Panc1 (cell line): ENCODE measurements around the gene CFAP100. TPM values are rescaled to one million over a fixed set of nuclear protein-coding genes. Genes with fewer than 3 reads are reported as not detected.

Source experiments
- ATAC-seq: fragments of 200-7000 bp; cut with Tn5 transposase; 2 replicates; pipeline ENCODE4 v1.9.1; 2020; ENCODE audit warnings: mild to moderate bottlenecking, moderate library complexity
- BruUV-seq: library from RNA; stranded (reverse); fragments of 400-500 nt; replicated peaks from 2 replicates; lab custom pipeline; 2021; lab: Mats Ljungman, UMichigan
- CTCF ChIA-PET: fragments of 300-600 bp; sonication (Branson Sonifier 250); formaldehyde crosslinking; loops from one replicate; lab custom pipeline; 2022; ENCODE audit warnings: antibody characterized with exemption; lab: Charles Lee
- POLR2A ChIA-PET: fragments of 300-600 bp; sonication (Branson Sonifier 250); formaldehyde crosslinking; loops from one replicate; lab custom pipeline; 2022; ENCODE audit warnings: antibody characterized with exemption; lab: Charles Lee
- DNase-seq: peaks from one replicate; pipeline ENCODE4 v3.0.0-alpha.2; 2010; ENCODE audit warnings: low read depth, low spot score
- H3K27ac ChIP-seq: 2 replicates; pipeline ENCODE4 v1.5.1; 2011; ENCODE audit warnings: mild to moderate bottlenecking, low read length, inconsistent platforms
- H3K27me3 ChIP-seq: fragments of 200-500 bp; sonication (Bioruptor generic); 2 replicates; pipeline ENCODE4 v1.6.0; 2014; ENCODE audit warnings: low read length, inconsistent platforms; ENCODE audit not compliant: control insufficient read depth, insufficient read depth
- H3K36me3 ChIP-seq: fragments of 200-500 bp; sonication (Bioruptor generic); 2 replicates; pipeline ENCODE4 v1.5.1; 2014; ENCODE audit warnings: inconsistent platforms, mild to moderate bottlenecking, low read length, moderate library complexity; ENCODE audit not compliant: control insufficient read depth, insufficient read depth
- H3K4me1 ChIP-seq: 2 replicates; pipeline ENCODE4 v1.5.1; 2011; ENCODE audit warnings: inconsistent platforms, mild to moderate bottlenecking, low read length, moderate library complexity; ENCODE audit not compliant: control insufficient read depth, insufficient read depth
- H3K4me3 ChIP-seq, 2 experiments: 2 replicates each; pipeline ENCODE4 v1.5.1; 2011 to 2012; ENCODE audit warnings: low read depth in 2 of 2, low read length in 2 of 2, mild to moderate bottlenecking in 2 of 2, inconsistent platforms in 1 of 2, moderate library complexity in 1 of 2
- H3K9me3 ChIP-seq: fragments of 200-500 bp; sonication (Bioruptor generic); 2 replicates; pipeline ENCODE4 v1.5.1; 2014; ENCODE audit warnings: low read depth, mild to moderate bottlenecking, inconsistent platforms, low read length, moderate library complexity; ENCODE audit not compliant: control insufficient read depth, insufficient read depth
- CTCF ChIP-seq: fragments of 450-650 bp; IDR thresholded peaks from 2 replicates; pipeline ENCODE4 v1.5.1; 2017; ENCODE audit warnings: mild to moderate bottlenecking
- POLR2AphosphoS5 ChIP-seq: IDR thresholded peaks from 2 replicates; pipeline ENCODE4 v1.6.1; 2012; ENCODE audit warnings: mild to moderate bottlenecking, low read depth, low read length, moderate library complexity
- REST ChIP-seq, 2 experiments: IDR thresholded peaks; 2 replicates each; pipeline ENCODE4 v1.6.1; 2011 to 2012; ENCODE audit warnings: low read depth in 2 of 2, control low read depth in 1 of 2, low read length in 1 of 2, mild to moderate bottlenecking in 1 of 2, moderate library complexity in 1 of 2; ENCODE audit not compliant: insufficient read depth in 1 of 2
- SIN3A ChIP-seq: IDR thresholded peaks from 2 replicates; pipeline ENCODE4 v1.6.1; 2012; ENCODE audit warnings: low read depth, mild to moderate bottlenecking, low read length, moderate library complexity, borderline replicate concordance; ENCODE audit not compliant: insufficient read depth
- TCF7L2 ChIP-seq: IDR thresholded peaks from 2 replicates; pipeline ENCODE4 v1.6.1; 2011; ENCODE audit warnings: mild to moderate bottlenecking, low read depth, low read length, inconsistent platforms
- in situ Hi-C: cut with HindIII; loops from 2 replicates; pipeline ENCODE4 v1.10.0; 2016; ENCODE audit warnings: low sequenced_read_pairs, low pct_unique_long_range_greater_than_20kb
- intact Hi-C: fragments of 100-400 bp; cut with micrococcal nuclease; formaldehyde crosslinking; loops from one replicate; pipeline ENCODE4 v1.10.0; 2022; ENCODE audit not compliant: unreplicated experiment
- total RNA-seq: library from RNA; stranded (reverse); gene quantifications from one replicate; pipeline ENCODE4 v1.2.1, GENCODE V29; 2021; ENCODE audit not compliant: unreplicated experiment

Gene CFAP100
- total RNA-seq, 1 experiment from 2014 or later: not detected

DNA sequence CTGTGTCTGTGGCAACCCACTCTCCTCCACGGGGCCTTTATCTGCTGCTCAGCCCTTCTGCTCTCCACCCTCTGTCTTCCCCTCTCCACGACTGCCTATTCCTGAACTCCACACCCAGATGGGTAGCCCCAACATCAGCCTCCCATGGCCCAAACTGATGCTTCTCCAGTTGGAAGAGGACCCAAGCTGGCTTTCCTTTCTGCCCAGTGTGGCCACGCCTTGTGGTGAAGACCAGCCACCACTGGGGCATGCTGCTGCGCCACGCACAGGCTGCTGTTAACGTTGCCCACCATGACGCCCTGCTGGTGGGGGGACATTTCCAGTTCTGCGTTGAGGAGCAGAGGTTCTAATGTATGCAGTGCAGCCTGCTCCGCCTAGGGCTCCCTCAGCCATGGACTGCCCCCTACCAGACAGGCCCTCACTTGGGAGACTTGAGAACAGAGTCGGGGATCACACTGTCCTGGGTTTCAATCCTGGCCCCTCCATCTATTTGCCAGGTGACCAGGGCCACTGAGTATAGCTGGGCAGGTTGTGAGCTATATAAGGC is 26.9 kb downstream of the CFAP100 start:
- BruUV-seq: no TSS peak
- Histone ChIP-seq H3K36me3 (no peaks in the 10 kb centered on the region), H3K27me3 (no peaks in the 10 kb centered on the region), H3K9me3 (0 out of 2 replicates have a peak, but pooled peaks cover 4% of the 10 kb centered on the region), H3K4me1 (no peaks in the 10 kb centered on the region), H3K4me3 (no peak overlapping the region), H3K27ac (no peak overlapping the region)
- DNase-seq: no peak
- in situ Hi-C loops: no loop called here
- ChIA-PET POLR2A (no interaction called here), CTCF (no interaction called here)
- TF ChIP-seq TCF7L2: no peak
- TF ChIP-seq CTCF: no peak
- no peak for TF ChIP-seq POLR2AphosphoS5
- TF ChIP-seq REST (IDR thresholded peaks at IDR 0.05; ENCODE audit: insufficient read depth in 1 of 2, low read depth in 2 of 2, low read length in 1 of 2): no peak
- no peak for TF ChIP-seq SIN3A
- ATAC-seq: no peak; the same call in 1 of the 2 replicates
- intact Hi-C loops: no loop called here

DNA sequence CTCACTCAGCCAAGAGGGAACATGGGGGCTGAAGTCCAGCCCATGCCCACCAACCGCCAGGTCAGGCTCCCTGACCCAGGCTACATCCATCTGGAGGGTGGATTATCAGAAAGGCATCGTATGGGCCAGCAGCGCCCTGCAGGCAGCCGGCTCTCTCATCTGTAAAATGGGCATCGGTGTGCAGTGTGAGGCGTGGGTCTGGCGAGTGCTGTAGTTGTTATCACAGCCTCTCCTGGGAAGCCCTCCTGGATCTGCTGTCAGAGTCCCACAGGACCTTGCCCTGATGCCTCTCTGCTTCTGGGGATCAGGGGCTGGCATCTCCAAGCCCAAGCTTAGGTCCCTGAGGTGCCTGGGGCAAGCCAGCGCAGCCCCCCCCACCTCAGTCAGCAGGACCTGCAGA is 27.4 kb downstream of the CFAP100 start:
- Histone ChIP-seq H3K36me3 (no peaks in the 10 kb centered on the region), H3K27me3 (no peaks in the 10 kb centered on the region), H3K4me1 (no peaks in the 10 kb centered on the region), H3K9me3 (peaks cover 8% of the 10 kb centered on the region; the same call in 1 of the 2 replicates), H3K27ac (no peak overlapping the region), H3K4me3 (no peak overlapping the region)
- no TSS peak for BruUV-seq
- in situ Hi-C loops (no loop called here), intact Hi-C loops (no loop called here)
- ChIA-PET CTCF (no interaction called here), POLR2A (no interaction called here)
- DNase-seq (no peak), ATAC-seq (no peak)
- no peak for TF ChIP-seq TCF7L2
- TF ChIP-seq SIN3A: no peak
- no peak for TF ChIP-seq POLR2AphosphoS5
- no peak for TF ChIP-seq CTCF
- no peak for TF ChIP-seq REST (IDR thresholded peaks at IDR 0.05; ENCODE audit: insufficient read depth in 1 of 2, low read depth in 2 of 2, low read length in 1 of 2)
